MCF 10A (cell line): ENCODE results near the gene AOX1. TPM values are rescaled to one million over a fixed set of nuclear protein-coding genes. Genes with fewer than 3 reads are reported as not detected.

Experiments used
- BruUV-seq: library from RNA; stranded (reverse); fragments of 400-500 nt; replicated peaks from 2 replicates; lab custom pipeline; 2021; lab: Mats Ljungman, UMichigan
- CTCF ChIA-PET: fragments of 300-600 bp; sonication (Branson Sonifier 250); formaldehyde crosslinking; extraction: SDS; loops from one replicate; lab custom pipeline; 2021; ENCODE audit warnings: antibody characterized with exemption, inconsistent platforms; lab: Yijun Ruan, JAX
- POLR2A ChIA-PET: fragments of 300-600, 350-650 bp; sonication (Branson Sonifier 250); formaldehyde crosslinking; extraction: SDS; loops from one replicate; lab custom pipeline; 2020; ENCODE audit warnings: antibody characterized with exemption, inconsistent platforms; lab: Yijun Ruan, JAX
- DNase-seq: peaks from one replicate; pipeline ENCODE4 v3.0.0-alpha.2; 2018; ENCODE audit not compliant: unreplicated experiment
- H3K27ac Mint-ChIP-seq: one replicate; pipeline ENCODE4 v1.8.0; 2022; ENCODE audit warnings: mild to moderate bottlenecking, low read depth, mixed read lengths; ENCODE audit not compliant: unreplicated experiment
- H3K27me3 Mint-ChIP-seq: one replicate; pipeline ENCODE4 v1.8.0; 2022; ENCODE audit warnings: mixed read lengths; ENCODE audit not compliant: insufficient read depth, unreplicated experiment
- H3K36me3 Mint-ChIP-seq: one replicate; pipeline ENCODE4 v1.8.0; 2022; ENCODE audit warnings: mild to moderate bottlenecking, moderate library complexity, mixed read lengths; ENCODE audit not compliant: insufficient read depth, unreplicated experiment
- H3K4me1 Mint-ChIP-seq: one replicate; pipeline ENCODE4 v1.8.0; 2022; ENCODE audit warnings: mixed read lengths; ENCODE audit not compliant: insufficient read depth, unreplicated experiment
- H3K4me3 Mint-ChIP-seq: one replicate; pipeline ENCODE4 v1.8.0; 2022; ENCODE audit warnings: mild to moderate bottlenecking, moderate library complexity, mixed read lengths; ENCODE audit not compliant: unreplicated experiment
- H3K9me3 Mint-ChIP-seq: one replicate; pipeline ENCODE4 v1.8.0; 2022; ENCODE audit warnings: mixed read lengths; ENCODE audit not compliant: unreplicated experiment
- intact Hi-C: fragments of 100-400 bp; cut with micrococcal nuclease; formaldehyde crosslinking; loops from 2 replicates; pipeline ENCODE4 v1.14.1; 2022
- total RNA-seq: library from RNA; stranded (reverse); gene quantifications from 2 replicates; pipeline ENCODE4 v1.2.3, GENCODE V29; 2022
- TF ChIP-seq, protein P1 (sequence below): fragments of 200-600 bp; IDR thresholded peaks from one replicate; pipeline ENCODE4 v1.8.0; 2022; ENCODE audit warnings: antibody characterized with exemption, mild to moderate bottlenecking; ENCODE audit not compliant: unreplicated experiment

The AOX1 gene
- total RNA-seq, 1 experiment from 2014 or later: 54.0 TPM

DNA sequence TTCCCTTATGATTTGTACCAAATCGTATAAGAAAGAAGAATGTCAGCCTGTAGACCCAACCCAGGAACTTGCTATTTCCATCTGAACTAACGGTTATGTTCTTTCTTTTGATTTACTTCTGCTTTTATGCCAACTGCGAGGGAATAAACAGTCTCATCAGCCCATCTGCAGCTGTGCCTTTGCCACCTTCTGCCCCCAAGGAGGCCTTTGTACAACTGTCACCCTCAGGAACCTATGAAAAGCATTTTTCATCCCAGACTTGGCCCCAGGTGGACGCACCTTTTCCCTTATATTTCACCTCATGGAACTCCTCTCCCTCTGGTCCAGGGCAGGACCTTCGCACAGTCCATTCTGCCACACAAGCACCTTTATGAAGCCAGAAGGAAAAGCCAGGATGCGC lies 109.8 kb downstream of the AOX1 start:
- Mint-ChIP-seq H3K36me3 (no peaks in the 10 kb centered on the region), H3K27me3 (no peaks in the 10 kb centered on the region), H3K9me3 (no peaks in the 10 kb centered on the region), H3K27ac (no peak overlapping the region), H3K4me1 (peaks cover 6% of the 10 kb centered on the region), H3K4me3 (no peak overlapping the region)
- CTCF ChIA-PET: interaction anchor here (0.7 to 2.0 kb wide), 4 partner anchors 9 to 1550 kb away, joined by 3 to 5 read pairs (median 4); no protein-coding TSS in a partner anchor
- POLR2A ChIA-PET: no interaction called here
- no TSS peak for BruUV-seq
- intact Hi-C loops: no loop called here
- no peak for DNase-seq
- TF ChIP-seq, protein P1, sequence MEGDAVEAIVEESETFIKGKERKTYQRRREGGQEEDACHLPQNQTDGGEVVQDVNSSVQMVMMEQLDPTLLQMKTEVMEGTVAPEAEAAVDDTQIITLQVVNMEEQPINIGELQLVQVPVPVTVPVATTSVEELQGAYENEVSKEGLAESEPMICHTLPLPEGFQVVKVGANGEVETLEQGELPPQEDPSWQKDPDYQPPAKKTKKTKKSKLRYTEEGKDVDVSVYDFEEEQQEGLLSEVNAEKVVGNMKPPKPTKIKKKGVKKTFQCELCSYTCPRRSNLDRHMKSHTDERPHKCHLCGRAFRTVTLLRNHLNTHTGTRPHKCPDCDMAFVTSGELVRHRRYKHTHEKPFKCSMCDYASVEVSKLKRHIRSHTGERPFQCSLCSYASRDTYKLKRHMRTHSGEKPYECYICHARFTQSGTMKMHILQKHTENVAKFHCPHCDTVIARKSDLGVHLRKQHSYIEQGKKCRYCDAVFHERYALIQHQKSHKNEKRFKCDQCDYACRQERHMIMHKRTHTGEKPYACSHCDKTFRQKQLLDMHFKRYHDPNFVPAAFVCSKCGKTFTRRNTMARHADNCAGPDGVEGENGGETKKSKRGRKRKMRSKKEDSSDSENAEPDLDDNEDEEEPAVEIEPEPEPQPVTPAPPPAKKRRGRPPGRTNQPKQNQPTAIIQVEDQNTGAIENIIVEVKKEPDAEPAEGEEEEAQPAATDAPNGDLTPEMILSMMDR: no peak

DNA sequence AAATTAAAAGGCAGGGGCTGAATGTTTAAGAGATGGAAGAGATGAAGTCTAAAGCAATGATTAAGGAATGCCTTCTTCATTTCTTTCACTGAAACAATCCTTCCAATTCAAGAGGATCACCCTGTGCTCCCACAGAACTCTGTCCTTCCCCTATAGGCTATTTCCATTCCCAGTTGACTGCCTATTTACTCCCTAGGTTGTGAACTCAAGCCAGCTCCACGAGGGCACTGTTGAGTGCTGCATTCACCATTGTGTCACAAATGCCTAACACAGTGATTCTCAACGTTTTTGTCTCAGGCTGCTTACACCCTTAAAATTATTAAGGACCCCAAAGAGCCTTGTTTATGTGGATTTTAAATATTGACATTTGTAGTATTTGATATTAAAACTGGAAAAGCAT lies 112.4 kb downstream of the AOX1 start:
- CTCF ChIA-PET: interaction anchor here (1.2 kb wide), 1 partner anchor 119 kb away, joined by 3 read pairs; no protein-coding TSS in a partner anchor
- TF ChIP-seq, protein P1: no peak
- peaks cover 6% of the 10 kb centered on the region for H3K4me1 Mint-ChIP-seq
- BruUV-seq: no TSS peak
- H3K27me3 Mint-ChIP-seq: no peaks in the 10 kb centered on the region
- DNase-seq: no peak
- intact Hi-C loops: no loop called here
- H3K36me3 Mint-ChIP-seq: no peaks in the 10 kb centered on the region
- no peak overlapping the region for H3K4me3 Mint-ChIP-seq
- no peaks in the 10 kb centered on the region for H3K9me3 Mint-ChIP-seq
- H3K27ac Mint-ChIP-seq: no peak overlapping the region
- POLR2A ChIA-PET: no interaction called here

DNA sequence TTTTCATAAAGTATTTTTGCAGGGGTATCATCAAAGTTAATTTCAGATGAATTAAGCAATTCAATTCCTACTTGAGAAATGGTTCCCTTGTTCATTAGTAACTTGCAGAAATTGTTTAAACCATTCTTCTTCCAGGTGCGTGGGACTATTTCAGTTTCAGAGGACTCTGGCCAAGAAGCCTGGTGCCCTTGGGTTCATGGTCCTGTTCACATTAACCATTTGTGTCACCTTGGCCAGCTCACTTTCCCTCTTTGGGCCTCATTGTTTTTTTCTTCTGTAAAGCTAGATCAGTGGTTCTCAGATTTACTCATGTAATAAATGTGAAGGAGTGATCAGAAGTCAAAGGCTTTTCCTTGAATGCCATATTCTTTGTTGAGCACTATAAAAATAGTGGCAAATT lies 113.5 kb downstream of the AOX1 start:
- H3K4me3 Mint-ChIP-seq: no peak overlapping the region
- no peaks in the 10 kb centered on the region for H3K36me3 Mint-ChIP-seq
- no peaks in the 10 kb centered on the region for H3K9me3 Mint-ChIP-seq
- no peaks in the 10 kb centered on the region for H3K27me3 Mint-ChIP-seq
- peaks cover 2% of the 10 kb centered on the region for H3K4me1 Mint-ChIP-seq
- ChIA-PET CTCF (interaction anchor here (0.6 to 7.3 kb wide), 9 partner anchors 20 to 420 kb away, joined by 3 to 72 read pairs (median 4); partner anchors contain the start of gene AOX1), POLR2A (interaction anchor here (1.0 to 1.1 kb wide), 2 partner anchors 12 to 116 kb away, joined by 3 to 4 read pairs; no protein-coding TSS in a partner anchor)
- BruUV-seq: no TSS peak
- TF ChIP-seq, protein P1: no peak
- DNase-seq: no peak
- no peak overlapping the region for H3K27ac Mint-ChIP-seq
- intact Hi-C loops: no loop called here

DNA sequence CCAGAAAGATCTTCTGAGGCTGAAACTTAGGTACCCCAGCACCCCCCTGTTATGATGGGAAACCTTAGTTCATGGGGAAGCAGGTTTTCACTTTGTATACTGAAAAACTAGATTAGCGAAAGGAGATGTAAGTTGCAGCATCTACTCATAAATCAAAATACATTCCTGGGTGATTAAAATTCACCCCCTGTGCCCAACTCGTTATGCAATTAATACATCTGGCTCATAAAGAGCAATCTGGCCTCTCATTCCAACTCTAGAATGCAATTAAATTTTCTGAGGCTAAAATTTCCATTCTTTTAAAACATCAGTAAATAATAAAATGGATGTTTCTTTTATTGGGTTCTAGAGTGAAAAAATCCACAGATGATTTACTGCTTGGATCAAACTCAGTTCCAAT lies 115.0 kb downstream of the AOX1 start:
- H3K27me3 Mint-ChIP-seq: no peaks in the 10 kb centered on the region
- intact Hi-C loops: loop anchor here (10.0 kb wide), 1 partner anchor 474 kb away; no protein-coding TSS in a partner anchor
- DNase-seq: no peak
- ChIA-PET POLR2A (interaction anchor here (1.0 to 1.2 kb wide), 2 partner anchors 37 to 175 kb away, joined by 3 read pairs; partner anchors contain the start of gene SGO2), CTCF (interaction anchor here (0.6 to 7.3 kb wide), 13 partner anchors 12 to 756 kb away, joined by 3 to 72 read pairs (median 4); partner anchors contain the start of gene AOX1)
- no peaks in the 10 kb centered on the region for H3K36me3 Mint-ChIP-seq
- BruUV-seq: no TSS peak
- no peaks in the 10 kb centered on the region for H3K9me3 Mint-ChIP-seq
- no peak overlapping the region for H3K27ac Mint-ChIP-seq
- no peak overlapping the region for H3K4me3 Mint-ChIP-seq
- TF ChIP-seq, protein P1: no peak
- H3K4me1 Mint-ChIP-seq: no peaks in the 10 kb centered on the region
